Glutamatergic neuron (in vitro differentiated cells): ENCODE data around the gene PIEZO1. TPM values are rescaled to one million over a fixed set of nuclear protein-coding genes. Genes with fewer than 3 reads are reported as not detected.

ENCODE experiments used
- DNase-seq: peaks from one replicate; pipeline ENCODE4 v3.0.0; 2022
- H3K27ac Mint-ChIP-seq: one replicate; pipeline ENCODE4 v1.8.0; 2020; ENCODE audit warnings: mild to moderate bottlenecking, mixed read lengths, inconsistent platforms; ENCODE audit not compliant: unreplicated experiment
- H3K27me3 Mint-ChIP-seq: one replicate; pipeline ENCODE4 v1.8.0; 2020; ENCODE audit warnings: mild to moderate bottlenecking, moderate library complexity, mixed read lengths, inconsistent platforms; ENCODE audit not compliant: unreplicated experiment
- H3K36me3 Mint-ChIP-seq: one replicate; pipeline ENCODE4 v1.8.0; 2020; ENCODE audit warnings: mild to moderate bottlenecking, mixed read lengths, inconsistent platforms; ENCODE audit not compliant: unreplicated experiment
- H3K4me1 Mint-ChIP-seq: one replicate; pipeline ENCODE4 v1.8.0; 2020; ENCODE audit warnings: mild to moderate bottlenecking, low read depth, mixed read lengths, inconsistent platforms; ENCODE audit not compliant: unreplicated experiment
- H3K4me3 Mint-ChIP-seq: one replicate; pipeline ENCODE4 v1.8.0; 2020; ENCODE audit warnings: mild to moderate bottlenecking, mixed read lengths, inconsistent platforms; ENCODE audit not compliant: unreplicated experiment
- H3K9me3 Mint-ChIP-seq: one replicate; pipeline ENCODE4 v1.8.0; 2020; ENCODE audit warnings: mild to moderate bottlenecking, moderate library complexity, mixed read lengths, inconsistent platforms; ENCODE audit not compliant: unreplicated experiment
- microRNA-seq: library from miRNA; unstranded; fragments of <30 nt; microRNA quantifications from one replicate; pipeline ENCODE4, GENCODE V29; 2020; ENCODE audit not compliant: unreplicated experiment
- total RNA-seq: library from RNA; stranded (reverse); fragmentation: NEBNext Ultra II Directional; extraction: Animal tissue kit (Norgen Biotek cat#: 25700); gene quantifications from one replicate; pipeline ENCODE4 v1.2.1, GENCODE V29; 2021; ENCODE audit not compliant: unreplicated experiment
- TF ChIP-seq, protein P1 (sequence below): fragments of 200-600 bp; sonication (generic); IDR thresholded peaks from one replicate; pipeline ENCODE4 v1.5.0; 2021; ENCODE audit not compliant: partially characterized antibody, unreplicated experiment

Gene PIEZO1
- total RNA-seq, 1 donor from 2014 or later: 12.3 TPM

DNA sequence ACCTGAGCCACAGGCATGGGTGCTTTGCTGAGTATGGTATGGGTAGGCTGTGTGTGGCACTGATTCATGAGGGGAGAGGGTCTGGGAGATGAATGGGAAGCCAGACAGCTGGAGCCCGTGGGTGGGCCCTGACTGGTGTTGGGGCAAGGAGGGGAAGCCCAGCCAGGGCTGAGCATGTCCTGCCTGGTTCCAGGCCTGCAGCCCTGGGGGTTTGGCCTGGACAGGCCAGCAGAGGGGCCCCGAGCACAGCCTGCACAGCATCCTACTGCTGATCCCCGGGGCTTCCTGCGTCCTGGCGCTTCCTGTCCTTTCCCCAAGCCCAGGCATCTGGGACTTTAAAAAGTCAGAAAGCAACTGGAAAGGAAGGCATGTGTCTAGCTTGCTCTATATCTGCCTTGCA is 117.6 kb downstream of the PIEZO1 start:
- Mint-ChIP-seq H3K4me3 (no peak overlapping the region), H3K4me1 (peaks cover 2% of the 10 kb centered on the region), H3K9me3 (peaks cover 9% of the 10 kb centered on the region), H3K27ac (no peak overlapping the region), H3K27me3 (peaks cover 9% of the 10 kb centered on the region), H3K36me3 (no peaks in the 10 kb centered on the region)
- TF ChIP-seq, protein P1, sequence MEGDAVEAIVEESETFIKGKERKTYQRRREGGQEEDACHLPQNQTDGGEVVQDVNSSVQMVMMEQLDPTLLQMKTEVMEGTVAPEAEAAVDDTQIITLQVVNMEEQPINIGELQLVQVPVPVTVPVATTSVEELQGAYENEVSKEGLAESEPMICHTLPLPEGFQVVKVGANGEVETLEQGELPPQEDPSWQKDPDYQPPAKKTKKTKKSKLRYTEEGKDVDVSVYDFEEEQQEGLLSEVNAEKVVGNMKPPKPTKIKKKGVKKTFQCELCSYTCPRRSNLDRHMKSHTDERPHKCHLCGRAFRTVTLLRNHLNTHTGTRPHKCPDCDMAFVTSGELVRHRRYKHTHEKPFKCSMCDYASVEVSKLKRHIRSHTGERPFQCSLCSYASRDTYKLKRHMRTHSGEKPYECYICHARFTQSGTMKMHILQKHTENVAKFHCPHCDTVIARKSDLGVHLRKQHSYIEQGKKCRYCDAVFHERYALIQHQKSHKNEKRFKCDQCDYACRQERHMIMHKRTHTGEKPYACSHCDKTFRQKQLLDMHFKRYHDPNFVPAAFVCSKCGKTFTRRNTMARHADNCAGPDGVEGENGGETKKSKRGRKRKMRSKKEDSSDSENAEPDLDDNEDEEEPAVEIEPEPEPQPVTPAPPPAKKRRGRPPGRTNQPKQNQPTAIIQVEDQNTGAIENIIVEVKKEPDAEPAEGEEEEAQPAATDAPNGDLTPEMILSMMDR: no peak
- no peak for DNase-seq

DNA sequence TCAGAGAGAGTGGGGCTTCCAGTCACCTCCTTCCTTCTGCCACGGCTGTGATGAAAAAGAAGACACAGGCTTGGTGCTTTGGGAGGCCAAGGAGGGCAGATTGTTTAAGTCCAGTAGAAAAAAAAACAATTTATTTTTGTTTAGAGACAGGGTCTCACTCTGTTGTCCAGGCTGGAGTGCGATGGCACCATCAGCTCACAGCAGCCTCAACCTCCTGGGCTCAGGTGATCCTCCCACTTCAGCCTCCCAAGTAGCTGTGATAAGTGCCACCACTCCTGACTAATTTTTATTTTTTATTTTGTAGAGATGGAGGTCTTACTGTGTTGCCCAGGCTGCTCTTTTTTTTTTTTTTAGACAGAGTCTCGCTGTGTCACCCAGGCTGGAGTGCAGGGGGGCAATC is 119.5 kb downstream of the PIEZO1 start:
- TF ChIP-seq, protein P1: no peak
- Mint-ChIP-seq H3K4me3 (no peak overlapping the region), H3K27me3 (peaks cover 11% of the 10 kb centered on the region), H3K27ac (no peak overlapping the region), H3K9me3 (peaks cover 11% of the 10 kb centered on the region), H3K4me1 (peaks cover 4% of the 10 kb centered on the region), H3K36me3 (no peaks in the 10 kb centered on the region)
- DNase-seq: no peak

Small RNA genes lying within 50 kb of the gene (microRNA-seq; reads per million reads assigned to microRNA genes)
- 0.55 reads per million for gene MIR4722

Other genes with a start within 250 kb of the PIEZO1 start
- gene ZC3H18, start 214.8 kb downstream of the PIEZO1 start, total RNA-seq: 48.9 TPM
- gene IL17C, start 146.6 kb downstream of the PIEZO1 start, total RNA-seq: not detected
- 28.7 TPM for gene CYBA, start 134.2 kb downstream of the PIEZO1 start, total RNA-seq
- 227 TPM for gene MVD, start 122.1 kb downstream of the PIEZO1 start, total RNA-seq
- not detected for gene SNAI3, start 98.7 kb downstream of the PIEZO1 start, total RNA-seq
- 26.5 TPM for gene RNF166, start 78.8 kb downstream of the PIEZO1 start, total RNA-seq
- gene CTU2, start 78.7 kb downstream of the PIEZO1 start, total RNA-seq: 32.4 TPM
- 5.6 TPM for gene CDT1, start 18.6 kb upstream of the PIEZO1 start, total RNA-seq
- 54.4 TPM for gene APRT, start 26.7 kb upstream of the PIEZO1 start, total RNA-seq
- 31.7 TPM for gene GALNS, start 71.7 kb upstream of the PIEZO1 start, total RNA-seq
- 50.6 TPM for gene TRAPPC2L, start 71.9 kb upstream of the PIEZO1 start, total RNA-seq
- 3.9 TPM for gene PABPN1L, start 81.4 kb upstream of the PIEZO1 start, total RNA-seq
- 126 TPM for gene CBFA2T3, start 192.0 kb upstream of the PIEZO1 start, total RNA-seq